Kidney capillary endothelial cell (primary cell): ENCODE results near the gene SLC22A31.

ENCODE experiments used
- DNase-seq: peaks from one replicate; pipeline ENCODE4 v3.0.0-alpha.2; 2018; ENCODE audit warnings: low spot score

Gene SLC22A31

DNA sequence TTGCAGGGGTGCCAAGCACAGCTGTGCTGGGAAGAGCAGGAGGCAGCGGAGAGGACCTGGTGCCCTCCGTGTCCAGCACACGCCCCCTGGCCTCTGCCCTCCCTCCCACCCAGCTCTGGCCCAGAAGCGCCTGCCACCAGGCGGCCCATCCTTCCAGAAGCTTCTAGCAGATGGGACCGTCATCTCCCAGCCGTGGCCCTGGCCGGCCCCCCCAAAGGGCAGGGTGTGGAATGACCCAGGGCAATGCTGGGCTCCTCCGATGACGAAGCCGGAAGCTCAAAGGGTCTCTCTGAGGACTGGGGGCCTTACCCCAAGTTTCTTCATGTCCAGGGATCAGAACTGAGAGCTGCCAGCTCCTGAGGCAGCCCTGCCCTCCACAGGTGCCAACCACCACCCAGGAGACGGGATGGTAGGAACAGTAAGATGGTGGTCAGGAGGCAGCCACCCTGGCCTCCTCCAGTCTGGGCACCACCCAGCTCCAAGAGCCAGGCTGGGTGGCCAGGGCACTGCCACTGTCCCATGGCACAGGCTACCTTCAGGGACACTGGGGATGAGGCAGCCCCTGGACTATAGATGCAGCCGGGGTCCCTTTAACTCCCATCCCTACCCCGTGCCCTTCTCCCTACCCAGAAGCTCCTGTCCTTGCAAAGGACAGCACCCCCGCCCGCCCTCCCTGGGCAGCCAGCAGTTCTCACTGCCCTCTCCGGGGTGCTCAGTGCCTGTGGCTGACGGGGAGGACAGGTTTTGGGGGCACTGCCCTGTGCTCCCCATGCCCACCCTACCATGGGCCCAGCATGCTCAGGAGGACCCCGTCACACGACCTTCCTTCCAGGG, 35.3 kb downstream of the SLC22A31 start:
- DNase-seq, result no peak

DNA sequence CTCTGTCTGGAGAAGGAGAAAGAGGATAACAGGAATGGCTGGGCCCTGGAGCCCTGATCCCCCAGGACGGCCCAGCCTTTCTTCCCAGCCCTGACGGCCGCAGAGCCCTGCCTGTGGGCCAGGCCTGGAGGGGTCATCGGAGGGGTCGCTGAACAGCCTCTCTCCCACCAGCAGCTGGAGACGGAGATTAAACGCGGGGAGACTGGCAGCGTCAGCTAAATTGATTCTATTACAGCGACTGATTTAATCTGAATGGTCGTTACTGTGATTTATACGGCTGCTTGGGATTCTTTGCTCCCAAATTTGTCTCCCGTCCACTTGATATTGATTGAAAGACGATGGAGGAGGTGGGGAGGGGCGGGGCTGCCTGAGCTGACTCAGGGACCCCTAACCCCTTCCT, 35.9 kb downstream of the SLC22A31 start:
- no peak for DNase-seq

DNA sequence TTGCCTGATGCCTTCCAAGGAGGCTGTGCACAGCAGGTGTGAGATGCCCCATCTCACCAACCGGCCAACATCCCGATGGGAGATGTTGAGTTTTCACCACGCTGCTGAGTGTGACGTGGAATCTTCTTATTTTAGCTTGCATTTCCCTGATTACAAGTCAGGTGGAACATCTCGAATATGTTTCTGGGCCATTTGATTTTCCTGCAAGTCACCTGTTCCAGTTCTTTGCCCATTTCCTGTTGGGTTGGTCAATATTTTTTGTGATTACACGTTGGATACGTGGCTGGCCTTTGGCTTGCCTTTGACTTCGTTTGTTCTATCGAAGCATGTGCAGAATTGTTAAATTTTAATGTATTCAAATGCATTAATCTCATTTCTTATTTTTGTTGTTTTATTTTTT, 37.0 kb downstream of the SLC22A31 start:
- no peak for DNase-seq

GRCh38 chr16:89161763-89162713, 38.3 kb downstream of the SLC22A31 start:
- no peak for DNase-seq

DNA sequence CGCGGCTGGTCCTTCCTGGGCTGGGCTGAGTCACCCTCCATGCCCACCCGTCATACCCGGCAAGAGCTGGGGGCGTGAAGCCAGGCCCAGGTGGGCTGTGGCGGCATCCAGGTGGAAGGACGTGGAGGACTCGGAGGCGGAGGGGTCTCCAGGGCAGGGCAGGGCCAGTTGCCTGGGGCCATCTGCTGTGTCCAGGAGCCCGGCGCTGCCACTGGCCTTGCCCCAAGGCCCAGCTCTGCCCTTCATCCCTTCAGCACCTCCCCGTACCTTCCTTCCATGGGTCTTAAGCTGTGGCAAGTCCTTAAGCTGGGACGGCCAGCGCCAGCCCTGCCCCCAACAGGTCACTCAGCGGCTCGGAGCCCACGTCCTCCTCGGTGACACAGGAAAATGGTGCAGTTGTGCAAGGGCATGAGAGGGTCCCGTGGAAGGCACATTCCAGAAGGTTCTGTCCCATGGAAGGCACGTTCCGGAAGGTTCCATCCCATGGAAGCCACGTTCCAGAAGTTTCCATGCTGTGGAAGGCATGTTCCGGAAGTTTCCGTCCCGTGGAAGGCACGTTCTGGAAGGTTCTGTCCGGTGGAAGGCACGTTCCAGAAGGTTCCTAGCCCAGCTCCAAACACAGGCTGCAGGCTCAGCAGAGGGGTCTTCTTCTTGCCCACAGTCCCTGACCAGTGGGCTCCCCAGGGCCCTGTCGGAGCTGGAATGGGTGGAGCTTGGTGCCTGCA, 39.2 kb downstream of the SLC22A31 start:
- DNase-seq, result no peak

- no peak for DNase-seq
These were observed 40.4 kb downstream of the SLC22A31 start for GRCh38 chr16:89159850-89160354.

- DNase-seq, result no peak
These were observed 41.1 kb downstream of the SLC22A31 start for GRCh38 chr16:89159066-89159849.

DNA sequence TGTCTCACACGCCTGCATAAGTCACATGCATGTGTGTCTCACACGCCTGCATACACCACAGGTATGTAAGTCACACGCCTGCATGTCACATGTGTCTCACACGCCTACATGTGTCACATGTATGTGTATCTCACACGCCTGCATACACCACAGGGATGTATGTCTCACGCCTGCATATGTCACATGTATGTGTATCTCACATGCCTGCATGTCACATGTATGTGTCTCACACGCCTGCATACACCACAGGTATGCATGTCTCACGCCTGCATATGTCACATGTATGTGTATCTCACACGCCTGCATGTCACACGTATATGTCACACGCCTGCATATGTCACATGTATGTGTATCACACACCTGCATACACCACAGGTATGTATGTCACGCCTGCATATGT, 42.6 kb downstream of the SLC22A31 start:
- DNase-seq, result no peak

DNA sequence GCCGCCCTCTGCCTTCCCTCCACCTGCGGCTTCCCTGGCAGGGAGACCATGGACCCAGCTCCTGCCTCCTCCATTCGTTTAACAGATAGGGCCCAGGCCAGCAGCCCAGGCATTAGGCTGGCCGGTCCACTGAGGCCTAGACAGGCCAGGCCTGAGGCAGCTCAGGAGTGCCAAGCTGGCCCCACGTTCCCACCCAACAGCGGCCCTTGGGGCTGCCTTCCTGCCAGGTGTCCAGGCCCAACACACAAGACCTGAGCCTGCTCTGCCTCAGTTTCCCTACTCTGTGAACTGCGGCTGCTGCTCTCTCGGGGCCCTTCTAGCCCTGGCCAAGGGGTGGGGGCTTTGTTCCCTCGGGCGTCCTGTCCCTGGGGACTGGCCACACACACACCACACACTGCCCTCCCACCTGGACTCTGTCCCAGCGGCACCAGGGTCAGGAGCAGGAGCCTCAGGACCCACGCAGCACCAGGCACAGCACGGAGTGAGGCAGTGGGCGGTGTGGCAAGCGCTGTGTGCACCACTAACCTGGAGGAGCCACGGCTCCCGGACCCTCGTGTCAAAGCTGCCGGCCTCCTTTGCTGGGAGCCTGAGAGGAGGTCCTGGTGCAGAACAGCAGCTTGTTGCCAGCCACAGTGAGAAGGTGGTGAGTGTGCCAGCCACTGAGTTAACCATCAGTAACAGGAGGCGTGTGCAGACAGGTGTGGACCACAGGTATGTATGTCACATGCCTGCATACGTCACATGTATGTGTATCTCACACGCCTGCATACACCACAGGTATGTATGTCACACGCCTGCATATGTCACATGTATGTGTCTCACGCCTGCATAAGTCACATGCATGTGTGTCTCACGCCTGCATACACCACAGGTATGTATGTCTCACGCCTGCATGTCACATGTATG, 43.3 kb downstream of the SLC22A31 start:
- DNase-seq, result no peak

DNA sequence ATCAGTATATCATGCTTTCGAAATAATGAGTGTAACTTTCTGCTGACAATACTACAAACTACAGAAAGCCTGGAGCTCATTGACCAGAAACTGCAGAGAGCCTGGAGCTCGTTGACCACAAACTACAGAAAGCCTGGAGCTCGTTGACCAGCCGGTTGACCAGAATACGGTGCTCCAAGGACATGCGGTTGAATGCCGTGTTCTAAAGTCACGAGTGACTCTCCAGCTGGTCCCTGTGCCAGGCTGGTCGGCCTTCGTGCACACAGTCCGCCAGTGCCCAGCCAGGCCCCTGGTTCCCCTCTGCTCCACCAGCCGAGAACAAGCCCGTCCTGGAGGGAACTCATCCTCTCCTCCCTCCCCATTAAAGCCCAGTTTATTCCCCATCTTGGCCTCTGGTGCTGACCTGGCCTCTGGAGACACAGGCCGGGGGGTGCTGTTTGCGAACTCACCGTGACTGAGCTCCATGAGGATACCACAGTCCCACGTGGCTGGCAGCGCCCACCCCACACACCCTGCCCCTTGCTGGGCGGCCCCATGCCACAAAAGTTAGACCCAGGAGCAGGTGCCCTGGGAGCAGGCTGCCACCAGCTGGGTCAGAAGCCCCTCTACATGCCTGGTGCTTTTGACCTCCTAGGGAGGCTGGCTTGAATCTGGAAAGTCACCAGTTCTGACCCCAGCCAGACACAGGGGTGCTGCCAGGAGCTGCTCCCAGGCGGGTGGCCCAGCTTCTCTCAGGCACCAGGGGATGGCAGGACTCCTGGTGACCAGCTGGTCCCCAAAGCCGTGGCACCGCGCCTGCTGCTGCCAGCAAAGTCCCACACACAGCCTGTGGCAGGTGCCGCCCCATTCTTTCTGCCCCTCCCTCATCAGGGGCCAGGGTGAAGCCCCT, 44.2 kb downstream of the SLC22A31 start:
- DNase-seq, result no peak

DNA sequence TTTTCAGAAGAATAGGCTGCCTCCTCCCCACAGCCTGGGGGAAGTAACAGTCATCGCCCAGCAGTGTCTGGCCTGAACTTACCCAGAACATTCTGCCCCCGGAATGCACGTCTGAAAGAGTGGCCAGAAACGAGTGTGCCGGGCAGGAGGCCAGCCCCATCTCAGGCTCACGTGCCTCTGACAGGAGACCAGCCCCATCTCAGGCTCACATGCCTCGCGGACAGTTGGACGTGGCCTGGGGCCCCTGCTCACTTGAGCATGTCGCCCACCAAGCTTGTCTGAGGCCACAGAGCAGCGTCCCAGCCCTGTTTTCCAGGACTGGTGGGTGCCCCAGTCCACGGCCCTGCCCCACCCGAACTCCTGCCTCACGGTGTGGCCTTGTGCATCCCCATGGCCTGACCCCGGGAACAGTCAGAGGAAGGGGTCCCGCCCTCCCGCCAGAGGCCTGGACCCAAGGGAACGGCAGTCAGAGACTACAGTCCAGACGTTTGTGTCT, 45.1 kb downstream of the SLC22A31 start:
- DNase-seq, result peak; percentile 11

DNA sequence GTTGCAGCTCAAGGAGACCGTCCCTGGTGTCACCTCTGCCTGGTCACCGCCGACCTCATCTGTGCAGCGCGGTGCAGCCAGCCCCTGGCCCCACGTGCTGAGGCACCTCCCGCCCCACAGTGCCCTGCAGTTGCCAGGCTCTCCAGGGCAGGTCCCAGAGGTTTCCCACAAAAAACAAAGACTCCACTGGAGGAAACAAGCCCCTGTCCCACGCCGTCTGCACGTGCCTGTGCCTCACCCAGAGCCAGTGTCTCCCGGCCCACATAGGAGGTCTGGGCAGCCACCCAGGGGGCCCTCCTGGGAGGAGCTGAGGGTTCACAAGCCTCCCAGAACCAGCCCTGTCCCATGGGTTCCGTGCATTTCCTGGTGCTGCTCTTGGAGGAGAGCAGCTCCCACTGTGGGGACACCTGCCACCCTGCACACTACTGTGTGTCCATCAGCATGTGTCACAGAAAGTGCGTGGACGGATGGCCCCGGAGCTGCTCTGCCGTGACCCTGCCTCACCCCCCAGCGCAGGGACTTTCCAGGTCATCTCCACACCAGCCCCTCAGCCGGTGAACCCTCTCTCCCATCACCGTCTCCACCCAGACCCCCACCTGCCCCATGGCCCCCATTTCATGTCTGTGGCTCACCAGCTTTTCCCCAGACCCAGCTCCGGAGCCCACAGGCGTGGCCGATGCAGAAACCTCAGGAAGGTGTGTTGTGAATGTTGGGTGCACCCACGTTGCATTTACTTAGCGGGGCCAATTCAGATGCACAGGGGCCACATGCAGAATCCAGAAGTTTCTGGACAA, 45.8 kb downstream of the SLC22A31 start:
- no peak for DNase-seq

DNA sequence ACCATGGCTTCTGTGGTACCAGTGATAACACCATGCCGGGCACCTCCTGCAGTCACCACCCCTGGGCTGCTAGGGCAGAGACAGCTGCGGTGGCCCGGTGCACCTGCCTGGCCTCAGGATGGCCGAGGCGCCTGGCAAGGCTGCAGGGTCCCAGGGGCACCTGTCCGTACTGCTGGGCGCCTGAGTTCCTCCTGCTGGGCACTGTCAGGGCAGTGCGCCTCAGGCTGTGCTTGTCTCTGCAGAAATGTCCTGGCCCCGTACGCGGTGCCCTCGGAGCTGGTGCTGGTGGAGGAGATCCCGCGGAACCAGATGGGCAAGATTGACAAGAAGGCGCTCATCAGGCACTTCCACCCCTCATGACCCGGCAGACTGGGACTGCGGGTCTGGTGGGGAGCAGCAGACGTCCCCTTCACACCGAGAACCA, 46.5 kb downstream of the SLC22A31 start:
- DNase-seq, result no peak

DNA sequence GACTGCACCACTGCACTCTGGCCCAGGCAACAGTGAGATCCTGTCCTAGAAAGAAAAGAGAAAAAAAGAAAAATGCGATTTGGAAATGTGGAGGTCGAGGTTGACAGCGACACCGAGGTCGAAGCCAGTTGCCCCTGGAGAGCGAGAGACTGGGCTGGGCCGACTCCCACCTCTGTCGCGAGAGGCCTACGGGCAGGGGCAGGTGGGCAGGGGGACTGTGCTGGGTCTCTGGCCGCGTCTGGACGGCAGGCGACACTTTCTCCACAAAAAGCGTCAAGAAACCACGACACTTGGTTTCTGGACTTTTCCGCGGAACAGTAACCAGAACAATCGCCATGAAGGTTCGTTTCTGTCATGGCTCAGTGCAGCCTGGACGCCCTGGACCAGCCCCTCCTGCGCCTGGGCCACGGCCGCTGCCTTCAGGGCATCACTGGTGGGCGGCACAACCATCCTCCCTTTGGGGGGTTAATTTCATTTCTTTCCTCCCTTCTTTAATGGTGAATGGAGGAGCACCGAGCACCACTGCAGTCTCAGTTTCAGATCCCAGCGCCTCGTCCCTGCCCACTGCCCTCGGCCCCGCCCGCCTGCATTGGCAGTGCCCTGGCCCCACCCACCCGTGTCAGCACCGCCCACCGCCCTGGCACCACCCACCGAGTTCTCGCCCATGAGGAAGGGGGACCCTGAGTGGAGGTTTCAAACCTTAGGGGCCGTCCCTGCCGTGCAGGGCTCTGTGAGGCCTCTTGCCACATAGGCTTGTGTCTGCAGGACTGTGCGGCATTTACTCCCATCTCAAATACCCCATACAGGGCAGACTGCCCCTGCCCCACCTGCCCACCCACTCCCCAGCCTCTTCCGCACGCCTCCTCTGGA, 47.3 kb downstream of the SLC22A31 start:
- no peak for DNase-seq

DNA sequence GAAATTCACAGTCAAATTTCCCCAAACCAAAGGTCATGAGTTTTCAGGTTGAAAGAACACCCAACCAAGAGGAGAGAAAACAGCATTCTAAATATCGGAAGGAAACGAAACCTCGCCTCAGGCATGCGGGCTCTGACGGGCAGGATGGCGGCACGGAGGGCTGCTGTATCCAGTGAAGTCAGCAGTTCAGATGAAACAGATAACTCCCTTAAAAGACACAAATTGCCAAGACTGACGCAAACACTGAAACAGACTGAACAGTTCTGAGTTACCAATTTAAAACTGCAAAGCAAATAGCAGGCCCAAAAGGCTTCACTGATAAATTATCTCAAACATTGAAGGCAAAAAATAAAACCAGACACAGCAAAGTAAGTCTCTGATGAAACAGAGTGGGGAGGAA, 49.4 kb downstream of the SLC22A31 start:
- no peak for DNase-seq

GRCh38 chr16:89150090-89150835, 50.1 kb downstream of the SLC22A31 start:
- no peak for DNase-seq
